GM18870 (cell line): ENCODE data around the gene STX12.
A peak's percentile ranks its signal among the peaks of the same experiment; 100 is the strongest.
"Not testable (repeated sequence)": the region's sequence is repeated elsewhere in the genome, so short reads cannot be mapped to it uniquely, and the experiment has no call there.

Source experiments
- ATAC-seq: cut with Tn5 transposase; IDR thresholded peaks from one replicate; pipeline ENCODE4 v1.9.1; 2021; ENCODE audit warnings: moderate library complexity; ENCODE audit not compliant: unreplicated experiment

STX12 gene

GRCh38 chr1:27829339-27829960 is 56.4 kb downstream of the STX12 start:
- not testable (repeated sequence) for ATAC-seq

- ATAC-seq: peak; percentile 88
Observed at GRCh38 chr1:27830621-27831440, 57.8 kb downstream of the STX12 start, which contains the start of gene PPP1R8. Gene PPP1R8 (plus strand): TSS chr1:27830782. CDS start chr1:27830836, 54 bp downstream.

DNA sequence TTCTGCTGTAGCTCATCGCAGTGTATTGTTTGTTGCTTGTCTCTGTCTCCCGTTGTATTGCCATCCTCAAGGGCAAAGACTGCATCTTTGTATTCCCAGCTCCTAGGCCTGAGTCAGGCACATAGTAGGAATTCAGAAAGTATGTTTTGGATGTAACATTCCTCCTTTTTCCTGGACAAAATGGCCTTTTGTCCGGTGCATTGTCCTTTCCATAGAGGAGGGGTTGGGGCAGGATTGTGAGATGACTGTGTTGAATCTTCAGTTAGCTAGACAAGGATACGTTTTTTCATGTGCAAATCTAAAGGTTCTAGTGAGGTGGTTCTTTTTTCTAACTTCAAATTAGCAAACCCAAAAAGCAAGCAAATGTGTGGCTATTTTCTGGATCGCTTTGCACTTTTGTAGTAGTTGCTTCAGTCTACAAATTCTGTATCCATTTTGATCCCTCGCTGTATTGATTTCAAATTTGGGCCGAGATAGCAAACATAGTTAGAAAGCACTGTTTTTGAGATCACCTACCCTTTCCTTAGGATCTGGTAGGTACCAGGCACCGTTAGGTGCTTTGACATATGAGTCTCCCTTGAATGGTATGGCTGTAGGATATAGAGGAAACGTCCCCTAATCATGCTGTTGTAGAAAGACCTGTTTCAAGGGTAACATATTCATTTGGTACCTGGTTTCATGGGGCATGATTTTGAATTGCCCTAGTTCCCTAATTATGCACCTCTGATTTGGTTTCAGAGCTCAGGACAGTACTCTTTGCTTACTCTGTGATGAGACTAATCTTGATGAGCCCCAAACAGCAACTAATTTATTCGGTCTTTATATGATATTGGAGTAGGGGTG is 58.8 kb downstream of the STX12 start:
- ATAC-seq: no peak

DNA sequence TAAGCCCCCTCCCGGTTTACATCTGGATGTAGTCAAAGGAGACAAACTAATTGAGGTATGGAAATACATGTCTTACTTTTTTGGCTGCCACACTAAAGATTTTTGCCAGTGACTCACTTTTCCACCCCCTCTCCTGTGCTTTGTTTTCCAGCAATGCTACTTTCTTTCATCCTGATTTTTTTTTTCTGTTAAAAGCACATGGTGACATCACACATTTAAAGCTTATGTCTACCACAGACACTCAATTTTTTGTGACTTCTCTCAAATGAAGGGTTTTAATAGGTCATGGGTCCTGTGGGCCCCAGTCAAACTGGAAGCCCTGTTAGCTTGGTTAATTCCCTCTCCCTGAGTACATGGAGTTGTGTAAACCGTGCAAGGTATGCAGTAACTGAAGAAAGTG is 59.7 kb downstream of the STX12 start:
- no peak for ATAC-seq

DNA sequence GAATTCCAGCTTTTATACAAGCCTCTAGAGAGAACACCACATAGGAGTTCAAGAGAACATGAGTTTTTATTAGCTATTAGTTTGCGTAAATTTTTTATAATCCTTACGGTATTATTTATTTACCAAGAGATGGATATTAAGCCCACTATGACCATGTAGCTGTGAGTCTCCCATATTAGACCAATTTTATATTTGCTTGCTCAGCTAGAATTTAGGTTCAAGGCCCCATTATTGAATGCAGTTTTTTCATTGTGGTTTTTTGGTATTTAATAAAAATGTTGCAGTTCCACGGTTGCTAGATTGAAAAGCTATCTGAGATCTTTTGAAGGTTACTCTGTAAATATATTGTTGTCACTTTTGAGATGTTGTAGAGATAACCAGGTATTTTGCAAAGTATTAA is 60.5 kb downstream of the STX12 start:
- ATAC-seq: no peak

GRCh38 chr1:27835046-27835445 is 62.0 kb downstream of the STX12 start:
- no peak for ATAC-seq

GRCh38 chr1:27835501-27835900 is 62.5 kb downstream of the STX12 start:
- no peak for ATAC-seq

GRCh38 chr1:27849951-27850350 is 76.9 kb downstream of the STX12 start:
- no peak for ATAC-seq

DNA sequence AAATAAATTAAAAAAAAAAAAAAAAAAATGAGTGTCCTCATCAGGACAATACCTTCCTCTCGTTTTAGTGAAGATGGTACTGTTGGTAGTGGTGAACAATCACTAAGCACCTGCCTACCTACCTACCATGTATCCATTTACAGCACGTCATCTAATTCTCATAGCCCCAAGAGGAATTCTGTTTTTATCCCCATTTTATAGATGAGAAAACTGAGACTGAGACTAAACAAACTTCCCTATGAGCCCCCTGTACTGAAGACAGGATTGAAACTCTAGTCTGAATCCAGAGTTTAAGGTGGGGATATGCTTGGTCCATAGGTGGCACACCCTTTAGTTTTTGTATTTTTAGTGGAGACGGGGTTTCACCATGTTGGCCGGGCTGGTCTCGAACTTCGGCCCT is 82.1 kb downstream of the STX12 start:
- no peak for ATAC-seq

- no peak for ATAC-seq
Observed at GRCh38 chr1:27856561-27857343, 83.7 kb downstream of the STX12 start.

- not testable (repeated sequence) for ATAC-seq
Observed at GRCh38 chr1:27857552-27857951, 84.5 kb downstream of the STX12 start.

DNA sequence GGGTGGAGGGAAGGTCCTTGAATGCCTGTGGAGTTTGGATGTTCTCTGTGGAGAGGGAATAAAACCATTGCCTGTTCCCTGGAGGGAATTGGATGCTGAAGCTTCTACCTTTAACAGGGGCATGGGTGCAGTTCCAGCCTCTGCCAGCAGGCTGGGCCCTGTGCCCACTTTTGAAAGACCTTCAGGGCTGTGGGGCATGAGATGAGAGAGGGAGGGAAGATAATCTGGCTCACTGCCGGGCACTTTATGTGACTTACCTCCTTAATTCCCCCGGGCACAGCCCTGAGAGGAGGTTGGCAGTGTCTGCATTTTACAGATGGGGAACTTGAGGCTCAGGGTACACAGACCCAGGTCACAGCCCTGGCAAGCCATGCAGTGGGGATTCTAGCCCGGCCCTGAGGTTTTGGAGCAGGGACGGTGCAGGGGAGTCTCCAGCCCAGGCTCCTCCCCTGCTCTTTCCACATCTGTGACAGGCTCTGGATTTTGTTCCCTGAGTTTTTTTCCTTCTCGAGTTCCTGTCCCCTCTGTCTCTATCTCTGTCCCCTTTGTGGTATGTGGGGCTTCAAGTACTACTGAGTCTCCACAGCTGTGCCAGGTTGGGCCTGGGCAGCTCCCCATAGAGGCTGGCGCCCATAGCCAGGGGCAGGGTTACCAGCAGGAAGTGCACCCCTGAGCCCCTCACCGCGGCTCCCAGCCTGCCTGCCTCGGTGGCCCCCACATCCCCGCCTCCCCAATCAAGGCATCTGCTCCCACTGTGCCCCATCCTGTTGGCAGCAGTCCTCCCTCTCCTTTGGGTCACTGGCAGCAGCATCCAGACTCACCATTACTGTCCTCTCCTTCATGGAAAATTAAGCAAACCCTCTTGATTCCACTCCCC is 85.3 kb downstream of the STX12 start:
- no peak for ATAC-seq

- no peak for ATAC-seq
Observed at GRCh38 chr1:27858949-27859576, 86.0 kb downstream of the STX12 start.

- ATAC-seq: no peak
Observed at GRCh38 chr1:27861436-27861835, 88.4 kb downstream of the STX12 start.

GRCh38 chr1:27862004-27862403 is 89.0 kb downstream of the STX12 start:
- no peak for ATAC-seq

DNA sequence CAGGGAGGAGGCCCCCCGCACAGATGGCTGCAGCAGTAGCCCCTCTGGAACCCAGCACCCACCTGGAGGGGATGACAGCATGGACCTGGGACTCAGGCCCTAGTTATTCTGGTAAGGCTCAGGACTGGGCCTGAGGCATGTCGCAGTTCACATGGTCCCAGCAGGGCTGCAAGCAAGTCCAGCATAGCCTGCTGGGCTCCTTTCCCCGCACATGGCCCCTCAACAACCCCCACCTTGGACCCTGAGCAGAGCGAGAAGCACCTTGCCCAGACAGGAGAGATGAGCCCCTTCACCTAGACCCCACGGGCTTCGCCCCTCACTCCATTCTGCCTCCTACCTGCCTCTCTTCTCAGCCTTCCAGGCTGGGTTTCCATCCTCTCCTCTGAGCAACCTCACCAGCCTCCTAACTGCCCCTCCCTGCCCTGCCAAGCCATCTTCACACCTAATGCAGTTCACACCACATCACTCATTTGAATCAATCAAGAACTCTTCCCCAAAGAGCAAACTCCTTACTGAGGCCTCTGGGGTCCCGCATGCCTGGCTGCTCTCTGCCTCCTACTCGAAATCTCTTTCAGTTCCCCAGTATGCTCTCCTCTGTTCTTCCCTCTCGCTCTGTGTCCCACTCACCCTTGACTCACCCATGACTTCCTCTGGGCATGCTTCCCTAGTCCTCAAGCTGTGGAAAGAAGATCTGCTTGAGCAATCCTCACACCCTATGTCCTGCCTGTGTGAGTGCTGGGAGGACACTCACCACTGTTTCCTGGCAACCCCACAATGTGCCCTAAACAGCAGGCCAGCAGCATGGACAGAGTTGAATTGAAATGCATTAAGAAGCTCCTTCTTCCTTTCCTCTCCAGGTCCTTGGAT is 89.9 kb downstream of the STX12 start:
- ATAC-seq: peak; percentile 37

GRCh38 chr1:27863538-27863915 is 90.5 kb downstream of the STX12 start:
- no peak for ATAC-seq

GRCh38 chr1:27864264-27864895 is 91.4 kb downstream of the STX12 start:
- no peak for ATAC-seq
